Stimulated activated CD4-positive, alpha-beta T cell treated with anti-CD3 and anti-CD28 coated beads, Interleukin-15, amount 100 ng/mL, for 48 hours (primary cell): ENCODE results near the gene ETV4.

Experiments
- DNase-seq, 2 donors: peaks; one replicate each; pipeline ENCODE4 v3.0.0-alpha.2; 2020; ENCODE audit warnings: low read depth in 2 of 2

ETV4 gene

GRCh38 chr17:43543771-43544575 is 2.2 kb downstream of the ETV4 start:
- no peak for DNase-seq

- no peak for DNase-seq
These were observed 2.8 kb downstream of the ETV4 start for GRCh38 chr17:43543300-43543699.

- DNase-seq, result no peak
These were observed 3.3 kb downstream of the ETV4 start for GRCh38 chr17:43542859-43543258.

GRCh38 chr17:43540821-43541674 is 5.1 kb downstream of the ETV4 start:
- no peak for DNase-seq

GRCh38 chr17:43536236-43536992 is 9.7 kb downstream of the ETV4 start:
- DNase-seq, result no peak

GRCh38 chr17:43534909-43535308 is 11.2 kb downstream of the ETV4 start:
- DNase-seq, result no peak

GRCh38 chr17:43533699-43534098 is 12.4 kb downstream of the ETV4 start:
- DNase-seq, result no peak

GRCh38 chr17:43532581-43532980 is 13.6 kb downstream of the ETV4 start:
- DNase-seq, result no peak

GRCh38 chr17:43531955-43532354 is 14.2 kb downstream of the ETV4 start:
- DNase-seq, result no peak

- no peak for DNase-seq
These were observed 15.1 kb downstream of the ETV4 start for GRCh38 chr17:43531082-43531378.

GRCh38 chr17:43530288-43531081 is 15.7 kb downstream of the ETV4 start:
- no peak for DNase-seq

- DNase-seq, result no peak
These were observed 16.2 kb downstream of the ETV4 start for GRCh38 chr17:43529947-43530287.

- DNase-seq, result no peak
These were observed 16.9 kb downstream of the ETV4 start for GRCh38 chr17:43528988-43529814.

GRCh38 chr17:43528319-43528987 is 17.7 kb downstream of the ETV4 start:
- no peak for DNase-seq

- DNase-seq, result no peak
These were observed 19.1 kb downstream of the ETV4 start for GRCh38 chr17:43526886-43527648.

GRCh38 chr17:43524945-43525575 is 21.1 kb downstream of the ETV4 start:
- no peak for DNase-seq

GRCh38 chr17:43521389-43521788 is 24.8 kb downstream of the ETV4 start:
- no peak for DNase-seq

- no peak for DNase-seq
These were observed 28.3 kb downstream of the ETV4 start for GRCh38 chr17:43517615-43518386.
